Measurements from ENCODE around the gene PCDHGC3. TPM values are rescaled to one million over a fixed set of nuclear protein-coding genes. Genes with fewer than 3 reads are reported as not detected.

The PCDHGC3 gene
- total and polyA plus RNA-seq, 4 donors, result 3.7 to 11.0 (median 6.2) TPM

DNA sequence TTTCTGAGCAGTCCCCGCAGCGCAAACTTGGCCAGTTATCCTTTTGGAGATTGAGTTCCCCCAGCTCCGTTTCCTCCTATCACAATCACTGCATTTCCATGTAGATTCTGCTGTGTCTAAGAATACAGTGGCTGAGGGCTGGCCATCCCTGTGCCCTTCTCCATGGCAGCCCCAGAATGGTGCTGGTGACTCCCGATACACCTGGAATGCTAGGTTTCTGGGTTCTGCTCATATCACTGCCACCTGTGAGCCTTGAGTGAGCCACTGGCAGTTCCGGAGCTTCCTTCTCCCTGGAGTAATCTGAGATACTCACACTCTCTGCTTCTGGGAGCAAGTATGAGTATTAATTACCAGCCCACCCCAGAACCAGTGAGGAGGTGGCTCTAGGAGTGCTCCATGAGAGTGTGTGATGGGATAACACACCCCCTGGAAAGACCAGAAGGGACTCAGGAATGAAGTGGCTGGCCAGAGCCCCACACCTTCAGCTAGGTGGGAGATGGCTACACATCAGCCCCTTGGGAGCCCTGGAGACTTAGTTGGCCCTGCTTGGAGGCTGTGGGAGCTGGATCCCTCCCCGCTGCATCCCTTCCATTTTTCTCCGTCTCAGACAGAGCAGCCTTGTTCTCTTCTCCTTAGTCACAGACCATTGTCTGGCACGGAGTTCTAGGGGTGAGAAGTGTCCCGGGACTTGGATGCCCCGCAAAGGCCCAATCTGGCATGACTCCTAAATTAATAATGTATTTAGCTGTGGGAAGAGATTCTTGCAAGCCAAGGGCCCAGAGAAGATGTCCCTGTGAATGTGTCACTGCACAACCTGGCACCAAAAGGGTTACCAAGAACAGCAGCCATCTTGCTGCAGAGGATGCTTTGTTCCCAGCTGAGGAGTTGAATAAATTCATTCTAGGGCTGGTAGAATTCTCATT is 18.0 kb downstream of the PCDHGC3 start:
- no peaks in the 10 kb centered on the region for H3K27me3 ChIP-seq (ENCODE audit: control insufficient read depth in 4 of 4, insufficient read depth in 4 of 4, low read length in 3 of 4)
- H3K9ac ChIP-seq (ENCODE audit: low read depth in 1 of 2, low read length in 2 of 2), result no peak overlapping the region
- WGBS, result 80% methylated on average over 10 of the region's 10 CpGs

More for the DNA sequence above, 18.0 kb downstream of the PCDHGC3 start:
- Histone ChIP-seq H3K36me3 (ENCODE audit: control insufficient read depth in 4 of 4, insufficient read depth in 3 of 4, low read depth in 1 of 4, low read length in 3 of 4) (no peaks in the 10 kb centered on the region), H3K27ac (ENCODE audit: low read depth in 1 of 2, low read length in 2 of 2) (no peak overlapping the region), H3K9me3 (ENCODE audit: control insufficient read depth in 4 of 4, low read length in 3 of 4) (peaks cover 0 to 2% (median 0%) of the 10 kb centered on the region in 4 donors), H3K4me1 (ENCODE audit: control insufficient read depth in 4 of 4, insufficient read depth in 4 of 4, low read length in 3 of 4) (peaks cover 0 to 9% (median 4%) of the 10 kb centered on the region in 4 donors), H3K4me3 (ENCODE audit: low read depth in 1 of 3, low read length in 3 of 3) (no peak overlapping the region)
- TF ChIP-seq GABPA (IDR thresholded peaks at IDR 0.05 in 1 of 2, conservative IDR thresholded peaks at IDR 0.05 in 1 of 2) (no peak), YY1 (IDR thresholded peaks at IDR 0.05) (no peak), FOXA2 (IDR thresholded peaks at IDR 0.05) (no peak), TAF1 (conservative IDR thresholded peaks at IDR 0.05) (no peak), SP1 (IDR thresholded peaks at IDR 0.05) (no peak), RXRA (IDR thresholded peaks at IDR 0.05) (no peak), EGR1 (IDR thresholded peaks at IDR 0.05; ENCODE audit: low read depth in 2 of 2) (no peak), NR2F2 (IDR thresholded peaks at IDR 0.05) (no peak), FOXA1 (IDR thresholded peaks at IDR 0.05) (no peak), HNF4G (IDR thresholded peaks at IDR 0.05) (no peak), JUND (IDR thresholded peaks at IDR 0.05) (no peak), RAD21 (IDR thresholded peaks at IDR 0.05) (no peak), HNF4A (conservative IDR thresholded peaks at IDR 0.05) (no peak)
- TF ChIP-seq, protein P1, sequence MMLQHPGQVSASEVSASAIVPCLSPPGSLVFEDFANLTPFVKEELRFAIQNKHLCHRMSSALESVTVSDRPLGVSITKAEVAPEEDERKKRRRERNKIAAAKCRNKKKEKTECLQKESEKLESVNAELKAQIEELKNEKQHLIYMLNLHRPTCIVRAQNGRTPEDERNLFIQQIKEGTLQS (IDR thresholded peaks at IDR 0.05), result no peak
- TF ChIP-seq, protein P2, sequence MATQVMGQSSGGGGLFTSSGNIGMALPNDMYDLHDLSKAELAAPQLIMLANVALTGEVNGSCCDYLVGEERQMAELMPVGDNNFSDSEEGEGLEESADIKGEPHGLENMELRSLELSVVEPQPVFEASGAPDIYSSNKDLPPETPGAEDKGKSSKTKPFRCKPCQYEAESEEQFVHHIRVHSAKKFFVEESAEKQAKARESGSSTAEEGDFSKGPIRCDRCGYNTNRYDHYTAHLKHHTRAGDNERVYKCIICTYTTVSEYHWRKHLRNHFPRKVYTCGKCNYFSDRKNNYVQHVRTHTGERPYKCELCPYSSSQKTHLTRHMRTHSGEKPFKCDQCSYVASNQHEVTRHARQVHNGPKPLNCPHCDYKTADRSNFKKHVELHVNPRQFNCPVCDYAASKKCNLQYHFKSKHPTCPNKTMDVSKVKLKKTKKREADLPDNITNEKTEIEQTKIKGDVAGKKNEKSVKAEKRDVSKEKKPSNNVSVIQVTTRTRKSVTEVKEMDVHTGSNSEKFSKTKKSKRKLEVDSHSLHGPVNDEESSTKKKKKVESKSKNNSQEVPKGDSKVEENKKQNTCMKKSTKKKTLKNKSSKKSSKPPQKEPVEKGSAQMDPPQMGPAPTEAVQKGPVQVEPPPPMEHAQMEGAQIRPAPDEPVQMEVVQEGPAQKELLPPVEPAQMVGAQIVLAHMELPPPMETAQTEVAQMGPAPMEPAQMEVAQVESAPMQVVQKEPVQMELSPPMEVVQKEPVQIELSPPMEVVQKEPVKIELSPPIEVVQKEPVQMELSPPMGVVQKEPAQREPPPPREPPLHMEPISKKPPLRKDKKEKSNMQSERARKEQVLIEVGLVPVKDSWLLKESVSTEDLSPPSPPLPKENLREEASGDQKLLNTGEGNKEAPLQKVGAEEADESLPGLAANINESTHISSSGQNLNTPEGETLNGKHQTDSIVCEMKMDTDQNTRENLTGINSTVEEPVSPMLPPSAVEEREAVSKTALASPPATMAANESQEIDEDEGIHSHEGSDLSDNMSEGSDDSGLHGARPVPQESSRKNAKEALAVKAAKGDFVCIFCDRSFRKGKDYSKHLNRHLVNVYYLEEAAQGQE (IDR thresholded peaks at IDR 0.05), result no peak
- TF ChIP-seq, protein P3, sequence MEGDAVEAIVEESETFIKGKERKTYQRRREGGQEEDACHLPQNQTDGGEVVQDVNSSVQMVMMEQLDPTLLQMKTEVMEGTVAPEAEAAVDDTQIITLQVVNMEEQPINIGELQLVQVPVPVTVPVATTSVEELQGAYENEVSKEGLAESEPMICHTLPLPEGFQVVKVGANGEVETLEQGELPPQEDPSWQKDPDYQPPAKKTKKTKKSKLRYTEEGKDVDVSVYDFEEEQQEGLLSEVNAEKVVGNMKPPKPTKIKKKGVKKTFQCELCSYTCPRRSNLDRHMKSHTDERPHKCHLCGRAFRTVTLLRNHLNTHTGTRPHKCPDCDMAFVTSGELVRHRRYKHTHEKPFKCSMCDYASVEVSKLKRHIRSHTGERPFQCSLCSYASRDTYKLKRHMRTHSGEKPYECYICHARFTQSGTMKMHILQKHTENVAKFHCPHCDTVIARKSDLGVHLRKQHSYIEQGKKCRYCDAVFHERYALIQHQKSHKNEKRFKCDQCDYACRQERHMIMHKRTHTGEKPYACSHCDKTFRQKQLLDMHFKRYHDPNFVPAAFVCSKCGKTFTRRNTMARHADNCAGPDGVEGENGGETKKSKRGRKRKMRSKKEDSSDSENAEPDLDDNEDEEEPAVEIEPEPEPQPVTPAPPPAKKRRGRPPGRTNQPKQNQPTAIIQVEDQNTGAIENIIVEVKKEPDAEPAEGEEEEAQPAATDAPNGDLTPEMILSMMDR (IDR thresholded peaks at IDR 0.05; ENCODE audit: low read depth, low read length, missing input control), result no peak
- TF ChIP-seq, protein P4, sequence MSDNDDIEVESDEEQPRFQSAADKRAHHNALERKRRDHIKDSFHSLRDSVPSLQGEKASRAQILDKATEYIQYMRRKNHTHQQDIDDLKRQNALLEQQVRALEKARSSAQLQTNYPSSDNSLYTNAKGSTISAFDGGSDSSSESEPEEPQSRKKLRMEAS (IDR thresholded peaks at IDR 0.05), result no peak
- TF ChIP-seq, protein P5, sequence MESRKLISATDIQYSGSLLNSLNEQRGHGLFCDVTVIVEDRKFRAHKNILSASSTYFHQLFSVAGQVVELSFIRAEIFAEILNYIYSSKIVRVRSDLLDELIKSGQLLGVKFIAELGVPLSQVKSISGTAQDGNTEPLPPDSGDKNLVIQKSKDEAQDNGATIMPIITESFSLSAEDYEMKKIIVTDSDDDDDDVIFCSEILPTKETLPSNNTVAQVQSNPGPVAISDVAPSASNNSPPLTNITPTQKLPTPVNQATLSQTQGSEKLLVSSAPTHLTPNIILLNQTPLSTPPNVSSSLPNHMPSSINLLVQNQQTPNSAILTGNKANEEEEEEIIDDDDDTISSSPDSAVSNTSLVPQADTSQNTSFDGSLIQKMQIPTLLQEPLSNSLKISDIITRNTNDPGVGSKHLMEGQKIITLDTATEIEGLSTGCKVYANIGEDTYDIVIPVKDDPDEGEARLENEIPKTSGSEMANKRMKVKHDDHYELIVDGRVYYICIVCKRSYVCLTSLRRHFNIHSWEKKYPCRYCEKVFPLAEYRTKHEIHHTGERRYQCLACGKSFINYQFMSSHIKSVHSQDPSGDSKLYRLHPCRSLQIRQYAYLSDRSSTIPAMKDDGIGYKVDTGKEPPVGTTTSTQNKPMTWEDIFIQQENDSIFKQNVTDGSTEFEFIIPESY (IDR thresholded peaks at IDR 0.05), result no peak
- DNase-seq (ENCODE audit: low spot score), result no peak

All from liver (tissue), 9 donors.